Measurements from ENCODE around the gene WNT3A.
"Not testable (repeated sequence)": the region's sequence is repeated elsewhere in the genome, so short reads cannot be mapped to it uniquely, and the experiment has no call there.

The WNT3A gene, protein sequence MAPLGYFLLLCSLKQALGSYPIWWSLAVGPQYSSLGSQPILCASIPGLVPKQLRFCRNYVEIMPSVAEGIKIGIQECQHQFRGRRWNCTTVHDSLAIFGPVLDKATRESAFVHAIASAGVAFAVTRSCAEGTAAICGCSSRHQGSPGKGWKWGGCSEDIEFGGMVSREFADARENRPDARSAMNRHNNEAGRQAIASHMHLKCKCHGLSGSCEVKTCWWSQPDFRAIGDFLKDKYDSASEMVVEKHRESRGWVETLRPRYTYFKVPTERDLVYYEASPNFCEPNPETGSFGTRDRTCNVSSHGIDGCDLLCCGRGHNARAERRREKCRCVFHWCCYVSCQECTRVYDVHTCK

GRCh38 chr1:228006786-228007048, at the start of gene WNT3A:
WNT3A (plus strand) TSS chr1:228006998; CDS start chr1:228007129, 131 bp downstream.
- FAIRE-seq (no peak), DNase-seq (ENCODE audit: insufficient read length, low spot score) (no peak)
- no peak for TF ChIP-seq CTCF (IDR thresholded peaks at IDR 0.05; ENCODE audit: insufficient read depth, missing control alignments)

DNA sequence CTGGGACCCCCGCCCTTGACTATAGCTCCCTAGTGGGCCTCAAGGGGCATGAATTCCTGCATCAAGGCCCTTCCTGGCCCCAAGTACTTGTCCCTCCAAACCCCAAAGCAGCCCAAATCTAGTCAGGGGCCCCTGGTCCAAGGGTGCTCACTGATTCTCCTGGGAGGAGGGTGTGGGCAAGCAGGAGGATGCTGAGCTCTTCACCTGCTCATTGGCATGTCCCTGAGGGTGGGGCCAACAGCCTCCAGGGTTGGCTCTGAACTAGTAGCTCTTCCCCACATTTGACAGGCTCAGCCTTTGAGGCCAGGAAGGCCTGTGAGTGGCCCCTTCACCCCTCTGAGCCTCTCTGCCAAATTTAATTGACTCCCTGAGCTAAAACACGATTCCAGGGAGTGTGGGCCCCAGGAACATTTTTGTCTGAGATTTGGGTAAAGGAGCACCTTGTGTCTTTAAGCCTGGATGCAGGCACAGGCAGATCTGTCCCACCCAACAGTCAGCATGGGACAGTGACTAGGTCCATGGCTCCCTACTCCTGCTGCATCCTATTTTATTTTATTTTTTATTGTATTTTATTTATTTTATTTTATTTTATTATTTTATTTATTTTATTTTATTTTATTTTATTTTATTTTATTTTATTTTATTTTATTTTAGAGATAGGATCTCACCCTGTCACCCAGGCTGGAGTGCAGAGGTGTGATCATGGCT, 48.0 kb upstream of the WNT3A start:
- FAIRE-seq (no peak), DNase-seq (ENCODE audit: insufficient read length, low spot score) (no peak)
- no peak for TF ChIP-seq CTCF (IDR thresholded peaks at IDR 0.05; ENCODE audit: insufficient read depth, missing control alignments)

DNA sequence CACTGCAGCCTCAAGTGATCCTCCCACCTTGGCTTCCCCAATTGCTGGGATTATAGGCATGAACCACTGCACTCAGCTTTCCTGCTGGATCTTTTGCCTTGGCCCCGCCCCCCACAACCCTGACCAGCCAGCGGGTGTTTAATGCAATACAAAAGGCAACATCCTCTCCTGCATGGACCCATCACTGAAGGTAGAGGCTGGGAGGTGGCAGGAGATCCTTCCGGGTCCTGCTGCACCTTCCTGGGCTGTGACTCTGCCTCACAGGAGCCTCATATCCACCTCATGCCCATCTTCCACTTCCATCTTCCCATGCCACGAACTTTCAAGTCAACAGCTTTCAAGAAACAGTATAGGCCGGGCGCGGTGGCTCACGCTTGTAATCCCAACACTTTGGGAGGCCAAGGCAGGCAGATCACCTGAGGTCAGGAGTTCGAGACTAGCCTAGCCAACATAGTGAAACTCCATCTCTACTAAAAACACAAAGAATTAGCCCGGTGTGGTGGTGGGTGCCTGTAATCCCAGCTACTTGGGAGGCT, 47.4 kb upstream of the WNT3A start:
- no peak for DNase-seq (ENCODE audit: insufficient read length, low spot score)
- TF ChIP-seq CTCF (IDR thresholded peaks at IDR 0.05; ENCODE audit: insufficient read depth, missing control alignments), result no peak
- FAIRE-seq, result no peak

GRCh38 chr1:227961651-227962466, 44.9 kb upstream of the WNT3A start:
- DNase-seq (ENCODE audit: insufficient read length, low spot score) (no peak), FAIRE-seq (no peak)
- TF ChIP-seq CTCF (IDR thresholded peaks at IDR 0.05; ENCODE audit: insufficient read depth, missing control alignments), result no peak

GRCh38 chr1:227966733-227967132, 40.1 kb upstream of the WNT3A start:
- not testable (repeated sequence) for FAIRE-seq; DNase-seq (ENCODE audit: insufficient read length, low spot score)

GRCh38 chr1:227967815-227968214, 39.0 kb upstream of the WNT3A start:
- FAIRE-seq; DNase-seq (ENCODE audit: insufficient read length, low spot score): not testable (repeated sequence)

DNA sequence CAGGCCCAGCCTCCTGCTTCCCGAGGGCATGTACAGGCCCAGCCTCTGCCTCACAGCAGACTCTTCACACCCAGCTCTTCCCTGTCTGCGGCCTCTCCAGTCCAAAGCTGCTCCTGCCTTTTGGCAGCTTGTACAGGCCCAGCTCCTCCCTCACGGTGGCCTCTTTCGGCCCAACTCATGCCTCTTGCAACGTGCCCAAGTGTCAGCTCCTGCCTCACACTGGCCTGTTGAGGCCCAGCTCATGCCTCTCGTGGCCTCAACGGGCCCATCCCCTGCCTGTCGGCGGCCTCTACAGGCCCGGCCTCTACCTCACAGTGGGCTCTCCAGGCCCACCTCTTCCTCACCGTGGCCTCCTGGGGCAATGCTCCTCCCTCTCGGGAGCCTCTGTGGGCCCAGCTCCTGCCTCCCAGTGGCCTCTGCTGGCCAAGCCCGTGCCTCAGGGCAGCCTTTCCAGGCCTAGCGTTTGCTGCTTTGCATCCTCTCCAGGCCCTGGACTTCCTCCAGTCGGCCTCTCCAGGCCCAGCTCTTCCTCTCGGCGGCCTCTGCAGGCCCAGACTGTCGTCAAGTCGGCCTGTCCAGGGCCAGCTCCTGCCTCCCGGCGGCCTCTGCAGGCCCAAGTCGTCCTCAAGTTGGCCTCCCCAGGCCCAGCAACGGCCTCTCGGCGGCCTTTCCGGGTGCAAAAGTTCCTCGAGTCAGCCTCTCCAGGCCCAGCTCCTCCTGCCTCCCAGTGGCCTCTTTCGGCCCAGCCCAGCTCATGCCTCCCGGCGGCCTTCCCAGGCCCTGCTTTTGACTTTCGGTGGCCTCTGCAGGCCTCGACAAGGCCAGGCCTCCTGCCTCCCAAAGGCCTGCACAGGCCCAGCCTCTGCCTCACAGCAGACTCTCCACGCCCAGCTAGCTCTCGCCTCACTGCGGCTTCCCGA, 36.5 kb upstream of the WNT3A start:
- FAIRE-seq; DNase-seq (ENCODE audit: insufficient read length, low spot score): not testable (repeated sequence)

DNA sequence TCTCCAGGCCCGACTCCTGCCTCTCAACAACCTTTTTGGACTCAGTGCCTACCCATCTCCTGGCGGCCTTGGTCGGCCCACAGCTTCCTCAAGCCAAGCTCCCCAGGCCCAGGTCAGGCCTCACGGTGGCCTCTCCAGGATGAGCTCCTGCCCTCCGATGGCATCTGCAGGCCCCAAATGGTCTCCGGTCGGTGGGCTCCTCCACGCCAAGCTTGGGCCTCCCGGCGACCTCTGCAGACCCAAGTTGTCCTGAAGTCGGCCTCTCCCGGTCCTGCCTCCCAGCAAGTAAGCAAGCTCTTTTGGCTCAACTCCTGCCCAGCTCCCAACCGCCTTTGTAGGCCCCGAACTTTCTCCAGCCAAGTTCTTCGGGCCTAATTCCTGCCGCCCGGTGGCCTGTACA, 35.6 kb upstream of the WNT3A start:
- not testable (repeated sequence) for DNase-seq (ENCODE audit: insufficient read length, low spot score); FAIRE-seq

DNA sequence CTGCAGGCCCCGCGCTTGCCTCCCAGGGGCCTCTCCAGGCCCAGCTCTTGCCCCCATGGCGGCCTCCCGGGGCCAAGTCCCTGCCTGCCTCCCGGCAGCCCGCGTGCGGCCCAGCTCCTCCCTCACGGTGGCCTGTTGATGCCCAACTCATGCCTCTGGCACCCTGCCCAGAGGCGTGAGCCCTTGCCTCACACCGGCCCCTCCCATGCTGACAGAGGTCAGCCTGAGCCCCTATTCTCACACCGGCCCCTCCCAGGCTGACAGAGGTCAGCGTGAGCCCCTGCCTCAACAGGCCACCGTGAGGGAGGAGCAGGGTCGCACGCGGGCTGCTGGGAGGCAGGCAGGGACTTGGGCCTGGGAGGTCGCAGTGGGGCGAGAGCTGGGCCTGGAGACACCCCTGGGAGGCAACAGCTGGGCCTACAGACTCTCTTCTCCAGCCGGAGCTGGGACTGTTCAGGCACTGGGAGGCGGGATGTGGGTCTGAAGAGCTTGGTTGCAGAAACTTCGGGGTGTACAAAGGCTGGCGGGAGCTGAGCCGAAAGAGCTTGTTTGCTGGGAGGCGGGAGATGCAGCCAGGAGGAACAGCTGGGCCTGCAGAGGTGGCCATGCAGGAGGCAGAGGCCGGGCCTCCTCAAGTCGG, 35.0 kb upstream of the WNT3A start:
- DNase-seq (ENCODE audit: insufficient read length, low spot score); FAIRE-seq: not testable (repeated sequence)

- DNase-seq (ENCODE audit: insufficient read length, low spot score); FAIRE-seq: not testable (repeated sequence)
These were observed 34.5 kb upstream of the WNT3A start for GRCh38 chr1:227972283-227972679.

DNA sequence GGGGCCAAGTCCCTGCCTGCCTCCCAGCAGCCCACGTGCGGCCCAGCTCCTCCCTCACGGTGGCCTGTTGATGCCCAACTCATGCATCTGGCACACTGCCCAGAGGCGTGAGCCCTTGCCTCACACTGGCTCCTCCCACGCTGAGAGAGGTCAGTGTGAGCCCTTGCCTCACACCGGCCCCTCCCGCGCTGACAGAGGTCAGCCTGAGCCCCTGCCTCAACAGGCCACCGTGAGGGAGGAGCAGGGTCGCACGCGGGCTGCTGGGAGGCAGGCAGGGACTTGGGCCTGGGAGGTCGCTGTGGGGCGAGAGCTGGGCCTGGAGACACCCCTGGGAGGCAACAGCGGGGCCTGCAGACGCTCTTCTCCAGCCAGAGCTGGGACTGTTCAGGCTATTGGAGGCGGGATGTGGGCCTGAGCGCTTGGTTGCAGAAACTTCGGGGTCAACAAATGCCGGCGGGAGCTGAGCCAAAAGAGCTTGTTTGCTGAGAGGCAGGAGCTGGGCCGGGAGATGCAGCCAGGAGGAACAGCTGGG, 33.9 kb upstream of the WNT3A start:
- not testable (repeated sequence) for FAIRE-seq; DNase-seq (ENCODE audit: insufficient read length, low spot score)

DNA sequence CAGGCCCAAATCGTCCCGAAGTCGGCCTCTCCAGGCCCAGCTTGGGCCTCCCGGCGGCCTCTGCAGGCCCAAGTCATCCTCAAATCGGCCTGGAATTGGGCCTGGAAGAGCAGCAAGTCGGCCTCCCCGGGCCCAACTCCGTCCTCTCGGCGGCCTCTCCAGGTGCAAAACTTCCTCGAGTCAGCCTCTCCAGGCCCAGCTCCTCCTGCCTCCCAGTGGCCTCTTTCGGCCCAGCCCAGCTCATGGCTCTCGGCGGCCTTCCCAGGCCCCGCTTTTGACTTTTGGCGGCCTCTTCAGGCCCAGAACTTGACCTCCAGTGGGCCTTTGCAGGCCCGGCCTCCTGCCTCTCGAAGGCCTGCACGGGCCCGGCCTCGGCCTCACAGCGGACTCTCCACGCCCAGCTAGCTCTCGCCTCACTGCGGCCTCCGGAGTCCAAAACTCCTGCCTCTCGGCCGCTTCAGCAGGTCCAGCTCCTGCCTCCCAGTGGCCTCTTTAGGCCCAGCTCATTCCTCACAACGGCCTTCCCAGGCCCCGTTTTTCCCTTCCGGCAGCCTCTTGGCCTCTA, 33.0 kb upstream of the WNT3A start:
- FAIRE-seq; DNase-seq (ENCODE audit: insufficient read length, low spot score): not testable (repeated sequence)
